ENCODE measurements around the gene IGSF9B.

IGSF9B gene

DNA sequence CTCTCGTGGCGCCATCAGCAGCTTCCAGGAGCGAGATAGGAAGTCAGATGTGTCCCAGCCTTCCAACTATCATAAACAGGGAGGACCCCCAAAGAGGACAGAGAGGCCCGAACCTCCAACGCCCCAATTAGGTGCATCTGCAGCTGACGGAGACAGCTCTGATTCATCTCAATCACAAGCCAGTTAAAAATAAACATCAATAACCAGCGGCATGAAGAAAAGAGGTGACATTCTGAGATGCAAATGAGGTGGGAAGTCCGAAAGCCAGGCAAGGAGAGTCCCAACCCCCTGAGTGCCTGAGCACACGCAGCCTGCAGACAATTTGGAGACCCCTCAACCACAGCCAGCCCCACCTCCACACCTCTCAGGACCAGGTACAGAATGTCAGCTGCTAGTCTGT is 28.1 kb upstream of the IGSF9B start:
- TF ChIP-seq, protein P1, sequence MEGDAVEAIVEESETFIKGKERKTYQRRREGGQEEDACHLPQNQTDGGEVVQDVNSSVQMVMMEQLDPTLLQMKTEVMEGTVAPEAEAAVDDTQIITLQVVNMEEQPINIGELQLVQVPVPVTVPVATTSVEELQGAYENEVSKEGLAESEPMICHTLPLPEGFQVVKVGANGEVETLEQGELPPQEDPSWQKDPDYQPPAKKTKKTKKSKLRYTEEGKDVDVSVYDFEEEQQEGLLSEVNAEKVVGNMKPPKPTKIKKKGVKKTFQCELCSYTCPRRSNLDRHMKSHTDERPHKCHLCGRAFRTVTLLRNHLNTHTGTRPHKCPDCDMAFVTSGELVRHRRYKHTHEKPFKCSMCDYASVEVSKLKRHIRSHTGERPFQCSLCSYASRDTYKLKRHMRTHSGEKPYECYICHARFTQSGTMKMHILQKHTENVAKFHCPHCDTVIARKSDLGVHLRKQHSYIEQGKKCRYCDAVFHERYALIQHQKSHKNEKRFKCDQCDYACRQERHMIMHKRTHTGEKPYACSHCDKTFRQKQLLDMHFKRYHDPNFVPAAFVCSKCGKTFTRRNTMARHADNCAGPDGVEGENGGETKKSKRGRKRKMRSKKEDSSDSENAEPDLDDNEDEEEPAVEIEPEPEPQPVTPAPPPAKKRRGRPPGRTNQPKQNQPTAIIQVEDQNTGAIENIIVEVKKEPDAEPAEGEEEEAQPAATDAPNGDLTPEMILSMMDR (IDR thresholded peaks at IDR 0.05; ENCODE audit: control insufficient read depth, extremely low read depth, insufficient read depth), result no peak
- no peak overlapping the region for H3K4me3 ChIP-seq (ENCODE audit: low read depth, low read length)
- DNase-seq (ENCODE audit: low read depth), result no peak

DNA sequence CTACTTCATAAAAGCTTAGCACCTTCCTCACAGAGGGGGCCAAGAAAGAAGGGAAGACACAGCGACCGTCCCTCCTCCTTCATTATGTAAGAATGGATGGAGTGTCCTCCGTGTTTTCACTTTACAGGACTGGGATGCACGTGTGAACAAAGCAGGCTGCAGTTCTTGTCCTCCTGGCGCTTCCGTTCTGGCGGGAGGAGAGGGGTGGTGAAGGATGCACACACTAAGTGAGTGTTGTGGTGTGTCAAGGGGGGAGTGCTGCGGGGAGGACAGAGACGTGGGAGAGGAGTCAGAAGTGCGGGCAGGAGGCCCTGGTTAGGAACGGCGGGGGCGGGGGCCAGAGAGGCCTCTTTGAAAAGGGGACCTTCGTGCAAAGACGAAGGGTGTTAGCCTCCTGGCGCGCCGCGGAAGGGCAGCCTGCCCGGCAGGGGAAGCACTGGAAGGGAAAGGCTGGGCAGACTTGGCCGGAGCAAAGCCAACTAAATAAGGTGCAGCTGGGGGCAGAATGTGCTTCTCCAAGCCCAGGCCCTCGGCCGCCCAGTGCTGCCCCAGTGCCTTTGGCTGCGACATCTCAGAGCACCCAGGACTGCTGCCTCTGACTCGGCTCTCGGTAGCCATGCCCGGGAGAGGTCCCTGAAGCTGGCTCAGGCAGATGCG is 27.0 kb upstream of the IGSF9B start:
- DNase-seq (ENCODE audit: low read depth), result no peak
- no peak overlapping the region for H3K4me3 ChIP-seq (ENCODE audit: low read depth, low read length)
- TF ChIP-seq, protein P1 (IDR thresholded peaks at IDR 0.05; ENCODE audit: control insufficient read depth, extremely low read depth, insufficient read depth), result no peak

DNA sequence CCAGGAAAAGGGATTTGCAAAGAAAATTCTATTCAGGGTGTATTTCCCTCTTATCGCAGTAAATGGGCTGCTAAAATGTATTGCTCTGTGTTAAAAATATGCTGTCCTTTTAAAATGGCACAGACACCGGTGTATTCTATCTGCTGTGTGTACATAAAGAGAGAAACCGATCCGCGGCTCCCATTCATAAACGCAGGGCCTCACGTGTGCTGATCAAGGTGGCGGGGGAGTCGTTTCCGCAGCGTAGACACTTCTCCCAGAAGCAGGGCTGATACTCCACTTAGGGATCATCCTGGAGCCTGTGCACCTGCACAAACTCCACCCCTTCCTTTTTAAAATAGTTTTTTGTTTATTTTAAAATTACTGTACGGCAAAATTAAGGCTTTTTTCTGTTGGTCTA is 26.1 kb upstream of the IGSF9B start:
- TF ChIP-seq, protein P1 (IDR thresholded peaks at IDR 0.05; ENCODE audit: control insufficient read depth, extremely low read depth, insufficient read depth), result no peak
- no peak for DNase-seq (ENCODE audit: low read depth)
- no peak overlapping the region for H3K4me3 ChIP-seq (ENCODE audit: low read depth, low read length)

DNA sequence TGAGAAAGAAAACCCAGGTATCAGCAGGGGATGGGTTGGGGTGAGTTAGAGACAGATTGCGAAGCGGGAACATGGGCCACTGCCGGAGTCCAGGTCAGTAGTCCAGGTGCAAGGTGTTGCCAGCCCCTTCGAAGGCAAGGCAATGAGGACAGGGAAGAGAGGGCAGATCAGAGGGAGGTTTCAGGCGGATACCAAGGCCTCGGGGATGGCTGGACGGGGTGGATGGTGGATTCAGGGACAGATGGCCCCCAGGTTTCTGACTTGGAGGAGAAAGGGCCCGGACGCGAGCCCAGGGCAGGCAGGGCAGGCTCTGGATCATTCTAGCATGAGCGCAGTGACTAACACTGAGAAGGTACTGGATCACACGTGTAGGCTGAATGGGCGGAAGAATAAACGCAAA is 25.4 kb upstream of the IGSF9B start:
- no peak overlapping the region for H3K4me3 ChIP-seq (ENCODE audit: low read depth, low read length)
- TF ChIP-seq, protein P1 (IDR thresholded peaks at IDR 0.05; ENCODE audit: control insufficient read depth, extremely low read depth, insufficient read depth), result no peak
- DNase-seq (ENCODE audit: low read depth), result no peak

DNA sequence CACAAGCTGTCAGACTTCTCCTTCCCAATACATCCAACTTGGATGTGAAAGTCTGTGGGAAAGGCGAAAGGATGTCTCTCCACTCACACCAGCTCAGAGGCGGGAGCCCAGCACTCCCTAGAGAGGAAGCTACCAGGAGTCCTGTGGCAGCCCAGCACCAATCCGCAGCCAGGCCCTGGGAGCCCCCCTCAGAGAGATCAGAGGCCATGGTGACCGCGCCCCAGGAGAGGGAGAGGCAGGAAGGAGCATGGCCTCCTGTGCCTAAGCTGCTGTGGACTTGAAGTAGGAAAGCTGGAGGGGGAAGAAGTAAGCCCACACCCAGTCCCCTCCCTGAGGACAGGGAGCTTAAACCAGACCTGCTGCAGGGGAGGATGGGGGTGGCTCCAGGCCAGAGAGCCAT is 24.4 kb upstream of the IGSF9B start:
- DNase-seq (ENCODE audit: low read depth), result no peak
- TF ChIP-seq, protein P1 (IDR thresholded peaks at IDR 0.05; ENCODE audit: control insufficient read depth, extremely low read depth, insufficient read depth), result no peak
- H3K4me3 ChIP-seq (ENCODE audit: low read depth, low read length), result no peak overlapping the region

DNA sequence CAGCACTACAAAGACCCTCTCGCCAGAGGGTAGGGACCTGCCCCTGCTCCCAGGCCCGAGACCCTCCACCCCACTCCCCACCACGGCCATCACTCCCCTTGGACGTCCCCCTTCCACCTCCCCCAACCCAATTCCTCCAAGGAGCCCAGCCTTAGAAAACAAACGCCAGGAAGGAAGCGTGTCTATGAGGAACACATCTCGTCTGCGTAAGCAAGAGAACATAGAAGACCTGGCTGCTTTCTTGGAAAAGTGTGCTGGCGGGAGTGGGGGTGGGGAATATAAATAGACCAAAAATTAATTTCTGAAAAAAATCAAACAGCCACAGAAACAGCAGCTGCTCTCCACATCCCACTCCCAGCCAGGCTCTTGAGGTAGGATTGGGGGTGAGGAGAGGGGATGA is 23.9 kb upstream of the IGSF9B start:
- H3K4me3 ChIP-seq (ENCODE audit: low read depth, low read length), result no peak overlapping the region
- TF ChIP-seq, protein P1 (IDR thresholded peaks at IDR 0.05; ENCODE audit: control insufficient read depth, extremely low read depth, insufficient read depth), result no peak
- DNase-seq (ENCODE audit: low read depth), result no peak

DNA sequence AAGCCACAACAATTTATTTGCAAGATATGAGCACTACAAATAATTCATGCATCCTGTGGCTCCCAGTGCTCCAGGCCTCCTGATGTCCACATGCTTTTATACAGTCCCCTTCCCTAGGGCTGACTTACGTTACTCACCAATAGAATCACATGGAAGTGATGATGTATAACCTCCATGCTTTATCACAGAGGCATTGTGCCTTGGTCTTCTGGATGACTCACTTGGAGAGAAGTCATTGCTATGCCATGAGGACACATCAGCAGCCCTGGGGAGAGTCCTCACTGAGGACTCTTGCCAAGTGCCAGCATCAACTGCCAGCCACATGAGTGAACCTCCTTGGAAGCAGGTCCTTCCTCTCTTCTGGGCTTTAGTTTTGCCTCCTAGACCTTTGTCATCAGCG is 22.0 kb upstream of the IGSF9B start:
- no peak overlapping the region for H3K4me3 ChIP-seq (ENCODE audit: low read depth, low read length)
- DNase-seq (ENCODE audit: low read depth), result no peak
- TF ChIP-seq, protein P1 (IDR thresholded peaks at IDR 0.05; ENCODE audit: control insufficient read depth, extremely low read depth, insufficient read depth), result no peak
